HG02798 (cell line): ENCODE results near the gene FURIN.
"Not testable (repeated sequence)": the region's sequence is repeated elsewhere in the genome, so short reads cannot be mapped to it uniquely, and the experiment has no call there.

ENCODE experiments used
- ATAC-seq: cut with Tn5 transposase; IDR thresholded peaks from one replicate; pipeline ENCODE4 v1.9.1; 2021; ENCODE audit warnings: mild to moderate bottlenecking; ENCODE audit not compliant: unreplicated experiment, poor library complexity

The FURIN gene

DNA sequence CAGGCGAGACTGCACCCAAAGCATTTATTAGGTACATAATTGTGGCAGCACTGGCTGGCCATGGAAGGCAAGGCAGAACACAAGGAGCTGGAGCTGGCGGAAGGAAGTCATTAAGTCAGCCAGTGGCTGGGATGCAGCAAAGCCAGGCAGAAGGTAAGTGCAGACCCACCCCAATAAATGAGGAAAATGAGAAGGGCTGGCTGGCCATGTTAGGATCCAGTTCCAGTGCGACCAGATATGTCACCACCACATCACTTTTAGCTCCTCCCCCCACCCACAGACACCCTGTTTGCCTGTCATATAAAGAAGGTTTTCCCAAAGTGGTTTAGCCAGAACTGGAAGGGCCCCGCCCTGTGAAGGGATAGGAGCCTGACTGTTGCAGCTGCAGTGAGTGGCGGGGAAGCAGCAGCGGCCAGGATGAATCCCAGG is at the start of gene FURIN:
FURIN (plus strand) TSS at position 328 of the 429 bp plus-strand sequence. CDS start 7,153 bp downstream, outside the sequence.
- no peak for ATAC-seq

DNA sequence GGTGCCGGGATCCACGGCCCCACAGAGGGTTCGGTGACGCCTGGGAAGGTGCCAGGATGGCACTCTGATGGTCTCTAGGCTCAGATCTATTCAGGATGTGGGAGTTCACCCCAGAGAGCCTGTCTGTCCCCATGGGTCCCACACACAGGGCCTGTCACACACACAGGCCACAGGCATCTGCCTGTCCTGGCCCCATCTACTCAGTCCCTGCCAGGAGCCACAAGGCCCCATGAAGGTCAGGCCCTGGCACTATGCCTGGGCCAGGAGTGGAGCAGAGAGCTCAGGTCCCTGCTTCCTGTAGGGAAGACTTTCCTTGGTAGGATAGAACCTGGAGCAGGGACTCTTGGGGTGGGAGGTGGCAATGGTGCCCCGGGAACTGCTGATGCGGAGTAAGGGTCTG is 49.0 kb upstream of the FURIN start:
- no peak for ATAC-seq

DNA sequence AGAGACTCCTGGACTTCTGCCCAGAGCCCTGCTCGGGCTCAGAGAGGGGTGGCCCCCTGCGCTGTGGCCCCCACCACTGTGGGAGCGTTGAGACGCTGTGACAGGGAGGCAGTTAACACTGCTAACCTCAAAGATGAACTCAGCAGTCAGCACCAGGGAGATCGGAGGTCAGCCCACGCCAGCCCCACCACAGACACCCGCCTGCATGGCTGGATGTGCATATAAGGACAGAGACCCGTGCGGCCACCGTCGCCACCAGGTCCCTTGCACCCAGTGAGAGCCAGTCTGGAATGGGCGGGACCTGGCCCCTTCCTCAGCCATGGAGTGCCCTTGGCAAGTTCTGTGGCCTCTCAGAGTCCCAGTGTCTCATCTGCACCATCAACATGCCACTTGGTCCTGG is 48.5 kb upstream of the FURIN start:
- no peak for ATAC-seq

DNA sequence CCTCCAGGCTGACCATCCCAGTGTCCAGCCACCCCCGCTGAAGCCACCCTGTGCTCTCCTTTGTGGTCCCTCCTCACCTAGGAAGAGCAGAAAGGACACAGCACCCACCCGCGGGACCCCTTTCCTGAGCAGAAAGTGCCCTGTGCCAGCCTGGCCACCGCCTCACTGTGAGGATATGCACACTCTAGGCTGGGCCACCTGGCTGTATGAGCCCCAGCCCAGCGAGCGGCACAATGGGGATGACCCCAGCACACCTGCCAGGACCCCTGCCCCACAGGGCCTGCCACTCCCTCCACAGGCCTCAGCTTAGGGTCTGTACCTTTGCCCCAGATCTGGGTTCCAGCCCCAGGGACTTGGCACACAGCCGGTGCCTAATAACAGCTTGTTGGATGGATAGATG is 47.9 kb upstream of the FURIN start:
- ATAC-seq = no peak

DNA sequence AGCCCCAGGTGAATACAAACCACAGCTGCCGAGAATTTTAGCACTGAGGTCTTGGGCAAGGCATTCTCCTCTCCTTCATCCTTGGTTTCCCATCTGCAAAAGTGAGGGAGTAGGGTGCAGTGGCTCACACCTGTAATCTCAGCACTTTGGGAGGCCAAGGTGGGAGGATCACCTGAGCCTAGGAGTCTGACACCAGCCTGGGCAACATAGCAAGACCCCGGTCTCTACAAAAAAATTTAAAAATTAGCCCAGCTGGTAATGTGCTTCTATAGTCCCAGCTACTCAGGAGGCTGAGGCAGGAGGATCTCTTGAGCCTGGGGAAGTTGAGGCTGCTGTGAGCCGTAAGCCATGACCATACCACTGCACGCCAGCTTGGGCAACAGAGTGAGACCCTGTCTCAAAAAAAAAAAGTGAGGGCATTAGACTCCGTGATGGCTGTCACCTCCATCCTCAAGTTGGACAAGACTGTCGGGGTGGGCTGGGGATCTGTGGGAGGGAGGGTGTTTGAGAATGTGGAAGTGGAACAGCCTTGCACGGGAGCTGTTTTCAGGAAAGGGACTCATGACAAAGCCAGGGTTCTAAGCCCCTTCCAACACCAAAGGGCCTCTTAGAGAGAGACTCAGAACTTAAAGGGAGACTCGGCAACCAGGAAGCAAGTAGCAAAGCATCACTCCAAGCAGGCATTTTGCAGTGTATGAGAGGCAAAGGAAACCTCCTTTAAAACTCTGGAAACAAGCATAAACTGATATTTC is 46.0 kb upstream of the FURIN start:
- no peak for ATAC-seq

DNA sequence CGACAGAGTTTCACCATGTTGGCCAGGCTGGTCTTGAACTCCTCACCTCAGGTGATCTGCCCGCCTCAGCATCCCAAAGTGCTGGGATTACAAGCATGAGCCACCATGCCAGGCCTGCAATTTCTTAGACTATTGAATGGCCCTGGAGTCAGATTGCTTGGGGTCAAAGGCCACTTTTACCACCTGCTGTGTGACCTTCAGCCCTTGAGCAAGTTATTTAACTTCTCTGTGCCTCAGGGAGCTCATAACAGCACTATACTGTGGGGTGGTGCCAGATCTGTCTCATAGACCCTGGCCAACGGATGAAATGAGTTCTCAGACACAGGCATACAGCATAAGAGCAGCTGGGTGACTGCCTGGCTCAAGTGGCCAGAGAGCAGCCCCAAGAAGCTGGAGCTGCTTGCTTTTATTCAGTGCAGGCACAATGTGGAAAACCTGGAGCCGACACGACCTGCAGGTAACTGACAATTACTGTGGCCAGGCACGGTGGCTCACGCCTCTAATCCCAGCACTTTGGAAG is 44.9 kb upstream of the FURIN start:
- no peak for ATAC-seq

DNA sequence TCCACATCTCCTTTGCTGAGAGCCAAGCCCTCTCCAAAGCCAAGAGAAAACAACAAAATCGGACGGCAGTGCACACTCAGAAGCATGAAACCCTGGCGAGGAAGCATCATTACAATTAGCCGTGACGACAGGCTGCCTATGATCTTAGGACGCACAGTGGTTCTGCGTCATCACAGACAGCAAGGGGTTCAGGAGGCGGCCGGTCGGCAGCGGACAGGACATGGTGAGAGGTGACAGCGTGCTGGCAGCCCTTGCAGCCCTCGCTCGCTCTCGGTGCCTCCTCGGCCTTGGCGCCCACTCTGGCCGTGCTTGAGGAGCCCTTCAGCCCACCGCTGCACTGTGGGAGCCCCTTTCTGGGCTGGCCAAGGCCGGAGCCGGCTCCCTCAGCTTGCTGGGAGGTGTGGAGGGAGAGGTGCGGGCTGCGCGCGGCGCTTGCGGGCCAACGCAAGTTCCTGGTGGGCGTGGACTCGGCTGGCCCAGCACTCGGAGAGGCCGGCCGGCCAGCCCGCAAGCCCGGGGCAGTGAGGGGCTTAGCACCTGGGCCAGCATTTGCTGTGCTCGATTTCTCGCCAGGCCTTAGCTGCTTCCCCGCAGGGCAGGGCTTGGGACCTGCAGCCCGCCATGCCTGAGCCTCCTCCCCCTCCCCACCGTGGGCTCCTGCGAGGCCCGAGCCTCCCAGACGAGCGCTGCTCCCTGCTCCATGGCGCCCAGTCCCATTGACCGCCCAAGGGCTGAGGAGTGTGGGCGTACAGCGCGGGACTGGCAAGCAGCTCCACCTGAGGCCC is 43.1 kb upstream of the FURIN start:
- ATAC-seq = not testable (repeated sequence)

DNA sequence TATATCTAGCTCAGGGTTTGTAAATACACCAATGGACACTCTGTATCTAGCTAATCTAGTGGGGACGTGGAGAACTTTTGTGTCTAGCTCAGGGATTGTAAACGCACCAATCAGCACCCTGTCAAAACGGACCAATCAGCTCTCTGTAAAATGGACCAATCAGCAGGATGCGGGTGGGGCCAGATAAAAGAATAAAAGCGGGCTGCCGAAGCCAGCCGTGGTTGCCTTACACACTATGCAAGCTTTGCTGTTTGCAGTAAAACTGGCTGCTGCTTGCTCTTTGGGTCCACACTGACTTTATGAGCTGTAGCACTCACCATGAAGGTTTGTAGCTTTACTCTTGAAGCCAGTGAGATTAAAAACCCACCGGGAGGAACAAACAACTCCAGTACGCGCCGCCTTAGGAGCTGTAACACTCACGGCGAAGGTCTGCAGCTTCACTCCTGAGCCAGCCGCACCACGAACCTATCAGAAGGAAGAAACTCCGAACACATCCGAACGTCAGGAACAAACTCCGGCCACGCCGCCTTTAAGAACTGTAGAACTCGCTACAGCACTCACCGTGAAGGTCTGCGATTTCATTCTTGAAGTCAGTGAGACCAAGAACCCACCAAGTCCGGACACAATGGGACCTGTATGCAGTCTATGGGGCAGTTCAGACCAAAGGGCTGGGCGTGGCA is 42.0 kb upstream of the FURIN start:
- ATAC-seq = not testable (repeated sequence)

DNA sequence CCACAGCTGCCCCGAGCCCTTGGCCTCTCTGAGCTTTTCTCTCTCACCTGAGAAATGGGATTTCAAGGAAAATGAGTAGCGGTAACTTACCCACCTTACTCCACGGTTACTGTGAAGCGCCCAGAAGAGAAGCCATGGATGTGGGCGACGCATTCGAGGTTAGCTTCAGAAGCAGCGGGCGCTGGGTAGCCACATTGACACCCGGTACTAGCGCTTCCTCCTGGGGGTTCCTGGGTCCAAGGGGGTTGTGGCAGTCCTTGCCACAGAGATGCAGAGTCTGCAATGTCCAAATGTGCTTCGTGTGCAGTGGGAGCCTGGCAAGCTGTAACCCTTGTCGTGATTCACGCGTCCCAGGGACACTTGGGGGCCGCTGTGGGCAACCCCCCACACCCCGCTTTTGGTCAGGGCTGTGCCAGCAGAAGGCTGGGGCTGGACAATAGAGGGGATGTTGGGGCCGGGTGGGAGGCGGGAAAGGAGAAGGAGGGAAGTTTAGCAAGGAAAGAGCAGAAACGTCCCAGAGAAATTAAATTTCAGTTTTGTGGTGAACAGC is 41.4 kb upstream of the FURIN start:
- no peak for ATAC-seq

DNA sequence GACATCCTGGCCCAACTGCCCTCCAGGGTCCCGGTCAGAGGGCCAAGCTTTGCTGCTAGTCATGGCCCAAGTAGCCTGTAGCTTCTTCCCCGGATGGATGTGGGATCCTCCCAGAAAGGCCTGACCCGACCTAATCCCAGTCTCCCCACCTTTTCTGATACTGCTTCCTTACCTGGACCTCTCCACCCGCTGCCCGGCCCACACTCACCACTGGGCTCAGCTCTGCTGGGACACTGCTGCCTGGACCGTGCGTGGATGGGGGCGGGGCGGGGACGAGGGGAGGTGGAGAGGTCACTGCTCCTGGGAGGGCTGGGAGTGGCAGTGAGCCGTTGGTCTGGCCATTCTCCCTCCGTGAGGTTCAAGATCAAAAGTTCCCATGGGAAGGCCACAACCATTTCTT is 40.3 kb upstream of the FURIN start:
- ATAC-seq = no peak

DNA sequence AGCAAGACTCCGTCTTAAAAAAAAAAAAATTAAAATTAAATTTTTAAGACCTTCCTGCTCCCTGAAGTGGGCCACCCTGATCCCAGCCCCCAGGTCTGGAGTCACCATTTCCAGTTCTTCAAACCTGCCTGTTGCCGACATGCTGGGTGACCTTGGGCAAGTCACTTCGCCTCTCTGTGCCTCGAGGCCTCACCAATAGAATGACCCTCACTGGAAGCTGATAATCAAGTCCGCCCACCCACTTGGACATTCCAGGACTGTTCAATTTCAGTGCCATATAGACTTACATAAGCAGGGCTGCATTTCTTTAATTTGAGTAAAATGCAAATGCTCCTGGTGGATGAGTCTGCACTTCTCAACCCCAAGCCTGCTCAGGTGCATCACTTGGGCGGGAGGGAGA is 39.3 kb upstream of the FURIN start:
- no peak for ATAC-seq

DNA sequence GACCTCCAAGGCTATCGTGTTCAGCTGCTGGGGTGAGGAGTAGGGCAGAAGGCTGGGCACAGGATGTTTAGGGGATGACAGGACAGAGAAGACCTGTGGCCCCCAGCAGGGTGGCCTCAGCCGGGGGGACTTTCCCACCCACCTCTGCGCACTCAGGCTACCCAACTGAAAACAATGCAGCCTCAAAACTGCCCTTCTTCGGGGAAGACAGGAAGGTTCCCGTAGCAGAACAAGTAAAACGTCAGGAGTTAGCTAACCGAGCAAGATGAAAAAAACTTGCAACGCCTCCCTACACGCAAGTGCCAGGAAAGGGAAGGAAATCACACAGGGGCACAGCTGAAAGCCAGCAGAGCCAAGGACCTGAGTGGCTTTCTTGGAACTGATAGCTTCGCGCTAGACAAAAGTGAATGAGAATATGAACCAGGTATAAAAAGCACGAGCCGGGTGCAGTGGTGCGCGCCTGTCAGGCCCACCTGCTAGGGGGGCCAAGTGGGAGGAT is 38.4 kb upstream of the FURIN start:
- ATAC-seq = peak; percentile 44

DNA sequence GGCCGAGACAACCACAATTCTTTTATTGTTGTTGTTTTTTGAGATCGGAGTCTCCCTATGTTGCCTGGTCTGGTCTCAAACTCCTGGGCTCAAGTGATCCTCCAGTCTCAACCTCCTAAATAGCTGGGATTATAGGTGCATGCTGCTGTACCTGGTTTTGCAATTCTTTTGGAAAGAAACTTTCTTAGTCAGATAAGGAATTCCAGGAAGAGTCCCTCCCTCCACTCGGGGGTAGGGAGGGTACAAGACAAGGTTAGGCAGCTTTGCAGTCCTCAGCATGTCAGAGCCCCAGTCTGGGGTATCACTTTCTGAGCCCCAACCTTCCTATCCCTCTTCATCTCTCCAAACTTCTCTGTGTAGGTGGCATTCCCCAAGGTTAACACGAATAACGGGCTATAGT is 33.8 kb upstream of the FURIN start:
- no peak for ATAC-seq

DNA sequence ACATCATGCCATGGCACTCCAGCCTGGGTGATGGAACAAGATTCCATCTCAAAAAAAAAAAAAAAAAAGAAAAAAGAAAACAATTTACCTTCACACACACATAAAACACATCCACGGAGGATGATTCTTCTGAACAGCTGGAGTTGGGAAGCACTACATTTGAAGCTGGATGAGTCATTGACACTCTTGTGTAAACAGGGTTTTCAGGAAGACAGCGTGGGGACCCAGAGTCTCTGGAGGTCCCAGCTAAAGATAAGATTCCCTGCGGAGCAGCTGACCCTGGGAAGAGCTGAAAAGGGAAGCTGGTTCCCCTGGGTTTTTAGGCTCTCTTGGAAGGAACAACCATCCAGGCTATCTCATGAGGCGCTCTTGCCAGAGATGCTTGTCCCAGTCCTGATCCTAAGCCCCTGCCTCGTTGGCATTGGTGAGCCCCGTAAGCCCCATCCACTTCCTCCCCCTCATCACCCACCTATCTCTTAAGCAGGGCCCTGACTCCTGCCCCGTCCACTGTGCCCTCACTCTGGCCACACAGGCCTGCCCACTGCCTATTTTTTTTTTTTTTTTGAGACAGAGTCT is 32.0 kb upstream of the FURIN start:
- no peak for ATAC-seq

DNA sequence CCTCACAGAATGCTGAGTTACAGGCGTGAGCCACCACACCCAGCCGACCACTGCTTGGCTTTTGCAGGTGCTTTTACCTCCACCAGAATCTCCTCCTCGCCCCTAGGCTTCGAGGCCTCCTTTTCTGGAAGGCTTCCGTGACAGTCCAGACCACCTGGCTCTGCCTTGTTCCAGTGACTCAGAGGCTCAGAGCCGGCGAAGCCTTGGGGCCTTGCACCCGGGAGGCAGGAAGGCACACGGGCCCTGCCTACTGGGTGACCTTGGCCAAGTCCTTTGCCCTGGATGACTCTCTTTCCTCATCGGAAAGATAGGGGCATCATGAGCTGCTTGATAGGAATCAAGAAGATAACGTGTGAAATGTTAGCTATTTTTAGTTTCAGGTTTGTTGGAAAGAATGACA is 31.3 kb upstream of the FURIN start:
- no peak for ATAC-seq

DNA sequence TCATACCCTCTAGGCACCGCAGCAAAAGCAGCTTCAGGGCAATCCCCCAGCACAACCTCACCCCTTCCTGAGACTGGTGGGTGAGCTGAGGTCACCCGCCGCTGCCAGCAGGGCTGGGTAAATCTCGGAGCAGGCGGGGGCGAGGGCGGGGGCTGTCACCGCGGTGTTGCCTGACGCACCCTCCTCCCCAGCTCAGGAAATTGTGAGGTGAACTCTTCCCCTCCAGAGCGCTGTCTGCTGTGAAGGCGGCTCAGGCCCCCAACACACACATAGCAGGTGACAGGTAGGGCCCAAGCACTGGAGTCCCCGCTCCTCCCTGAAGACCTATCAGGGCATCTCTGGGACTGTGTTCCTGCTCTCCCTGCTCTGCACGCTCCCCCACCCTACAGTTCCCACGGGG is 30.2 kb upstream of the FURIN start:
- no peak for ATAC-seq

DNA sequence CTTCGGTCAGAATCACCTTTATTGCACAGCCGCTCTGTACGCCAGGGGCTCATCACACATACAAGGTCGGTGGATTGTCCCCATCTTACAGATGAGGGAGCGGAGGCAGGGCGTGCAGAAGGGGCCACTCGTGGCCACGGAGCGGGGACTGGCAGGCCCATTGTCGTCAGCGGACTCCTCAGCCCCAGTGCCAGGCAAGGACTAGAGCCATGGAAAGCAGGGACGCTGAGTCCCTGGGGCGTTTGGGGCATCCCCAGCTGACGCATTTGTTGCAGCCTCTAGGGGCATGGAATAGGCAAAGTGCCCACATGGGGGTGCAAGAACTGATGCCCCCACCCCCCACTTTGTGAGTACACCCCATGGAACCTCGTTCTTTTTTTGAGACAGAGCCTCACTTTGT is 29.8 kb upstream of the FURIN start:
- no peak for ATAC-seq

DNA sequence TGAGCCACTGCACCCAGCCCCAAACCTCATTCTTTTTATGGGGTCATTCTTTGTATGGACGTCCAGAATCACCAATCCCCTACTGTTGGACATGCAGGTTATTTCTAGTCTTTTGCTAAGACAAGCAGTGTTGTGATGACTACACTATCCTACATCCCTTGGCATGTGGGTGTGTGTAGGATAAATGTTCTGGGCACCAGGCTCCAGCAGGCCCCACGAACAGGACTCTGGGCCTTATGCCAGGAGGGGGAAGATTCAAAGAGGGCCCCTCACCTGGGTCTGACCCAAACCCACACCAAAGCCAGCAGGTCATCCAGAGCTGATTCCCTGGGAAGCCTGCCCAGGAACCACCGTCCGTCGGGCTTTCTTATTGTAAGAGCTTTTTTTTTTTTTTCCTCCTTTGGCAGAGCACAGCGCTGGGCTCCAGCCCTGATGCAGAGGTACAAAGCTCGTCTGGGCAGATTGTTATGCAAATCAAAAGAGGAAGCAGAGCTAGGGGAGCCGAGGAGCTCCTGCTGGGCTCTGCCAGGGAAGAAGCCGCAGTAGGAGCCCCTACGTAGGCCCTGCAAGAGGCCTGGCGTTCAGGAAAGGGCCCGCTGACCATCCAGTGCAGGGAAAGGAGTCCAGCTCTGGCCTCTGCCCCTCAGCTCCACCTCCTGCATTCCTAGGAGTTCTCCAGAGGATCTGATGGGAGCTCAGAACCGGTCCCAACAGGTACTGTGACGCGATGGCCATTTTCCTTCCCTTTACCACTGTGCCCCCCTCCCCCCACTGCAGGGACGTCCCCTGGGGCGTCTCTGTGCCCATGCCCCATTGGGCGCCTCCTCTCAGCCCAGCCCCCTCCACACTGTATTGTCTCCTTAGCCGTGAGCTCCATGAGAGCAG is 29.0 kb upstream of the FURIN start:
- ATAC-seq = peak; percentile 83

DNA sequence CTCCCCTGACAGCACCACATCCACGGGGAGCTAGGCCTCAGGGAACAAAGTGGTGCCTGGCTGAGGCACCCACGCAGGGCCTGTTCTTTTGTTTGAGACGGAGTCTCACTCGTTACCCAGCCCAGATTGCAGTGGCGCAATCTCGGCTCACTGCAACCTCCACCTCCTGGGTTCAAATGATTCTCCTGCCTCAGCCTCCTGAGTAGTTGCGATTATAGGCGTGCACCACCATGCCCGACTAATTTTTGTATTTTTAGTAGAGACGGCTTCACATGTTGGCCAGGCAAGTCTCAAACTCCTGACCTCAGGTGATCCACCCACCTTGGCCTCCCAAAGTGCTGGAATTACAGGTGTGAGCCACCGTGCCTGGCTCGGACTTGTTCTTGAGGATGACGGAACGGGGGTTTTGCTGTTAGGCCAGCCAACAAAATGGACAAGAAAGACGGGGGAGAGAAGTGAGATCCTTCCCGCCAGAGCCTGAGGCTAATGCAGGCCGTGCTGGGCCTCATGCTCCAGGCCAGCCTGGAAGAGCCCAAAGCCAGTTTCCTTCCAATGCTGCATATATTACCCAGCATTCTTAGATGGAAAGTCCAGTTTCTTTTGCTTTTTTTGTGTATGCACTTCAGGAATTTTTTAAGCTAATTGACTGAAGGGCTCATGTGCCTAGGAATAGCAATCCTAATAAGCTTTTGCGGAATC is 28.1 kb upstream of the FURIN start:
- no peak for ATAC-seq
